Activated T-cell treated with anti-CD3 and anti-CD28 coated beads, Interleukin-2, amount 50 U/mL, for 72 hours (primary cell): ENCODE results near the gene SCARB2. TPM values are rescaled to one million over a fixed set of nuclear protein-coding genes. Genes with fewer than 3 reads are reported as not detected.
"Not testable (repeated sequence)": the region's sequence is repeated elsewhere in the genome, so short reads cannot be mapped to it uniquely, and the experiment has no call there.

Experiments used
- ATAC-seq, 2 donors: fragments of 150-1000 bp; cut with Tn5 transposase; replicated peaks in 1 of 2; 2 replicates each; pipeline ENCODE4 v1.10.0; 2021; ENCODE audit warnings: moderate library complexity in 2 of 2, mild to moderate bottlenecking in 1 of 2
- DNase-seq, 2 donors: peaks; one replicate each; pipeline ENCODE4 v3.0.0; 2021 to 2022; ENCODE audit warnings: mixed read lengths in 1 of 2
- H3K27ac Mint-ChIP-seq: one replicate; pipeline ENCODE4 v1.8.0; 2022; ENCODE audit warnings: mild to moderate bottlenecking, moderate library complexity, mixed read lengths
- H3K27me3 Mint-ChIP-seq: one replicate; pipeline ENCODE4 v1.8.0; 2022; ENCODE audit warnings: low read depth, mixed read lengths
- H3K36me3 Mint-ChIP-seq, 2 donors: one replicate each; pipeline ENCODE4 v1.8.0; 2022; ENCODE audit warnings: mixed read lengths in 2 of 2, mild to moderate bottlenecking in 1 of 2; ENCODE audit not compliant: insufficient read depth in 2 of 2
- H3K4me1 Mint-ChIP-seq: one replicate; pipeline ENCODE4 v1.8.0; 2022; ENCODE audit warnings: low read depth, mixed read lengths
- H3K4me3 Mint-ChIP-seq, 2 donors: one replicate each; pipeline ENCODE4 v1.8.0; 2022; ENCODE audit warnings: mild to moderate bottlenecking in 2 of 2, mixed read lengths in 2 of 2, moderate library complexity in 2 of 2
- H3K9me3 Mint-ChIP-seq, 2 donors: one replicate each; pipeline ENCODE4 v1.8.0; 2022; ENCODE audit warnings: mixed read lengths in 2 of 2
- total RNA-seq, 2 donors: library from RNA; stranded (reverse); gene quantifications; one replicate each; pipeline ENCODE4 v1.2.3, GENCODE V29; 2022

Gene SCARB2, protein sequence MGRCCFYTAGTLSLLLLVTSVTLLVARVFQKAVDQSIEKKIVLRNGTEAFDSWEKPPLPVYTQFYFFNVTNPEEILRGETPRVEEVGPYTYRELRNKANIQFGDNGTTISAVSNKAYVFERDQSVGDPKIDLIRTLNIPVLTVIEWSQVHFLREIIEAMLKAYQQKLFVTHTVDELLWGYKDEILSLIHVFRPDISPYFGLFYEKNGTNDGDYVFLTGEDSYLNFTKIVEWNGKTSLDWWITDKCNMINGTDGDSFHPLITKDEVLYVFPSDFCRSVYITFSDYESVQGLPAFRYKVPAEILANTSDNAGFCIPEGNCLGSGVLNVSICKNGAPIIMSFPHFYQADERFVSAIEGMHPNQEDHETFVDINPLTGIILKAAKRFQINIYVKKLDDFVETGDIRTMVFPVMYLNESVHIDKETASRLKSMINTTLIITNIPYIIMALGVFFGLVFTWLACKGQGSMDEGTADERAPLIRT
- total RNA-seq, result 1 to 10 TPM; 5.1 to 8.1 TPM

DNA sequence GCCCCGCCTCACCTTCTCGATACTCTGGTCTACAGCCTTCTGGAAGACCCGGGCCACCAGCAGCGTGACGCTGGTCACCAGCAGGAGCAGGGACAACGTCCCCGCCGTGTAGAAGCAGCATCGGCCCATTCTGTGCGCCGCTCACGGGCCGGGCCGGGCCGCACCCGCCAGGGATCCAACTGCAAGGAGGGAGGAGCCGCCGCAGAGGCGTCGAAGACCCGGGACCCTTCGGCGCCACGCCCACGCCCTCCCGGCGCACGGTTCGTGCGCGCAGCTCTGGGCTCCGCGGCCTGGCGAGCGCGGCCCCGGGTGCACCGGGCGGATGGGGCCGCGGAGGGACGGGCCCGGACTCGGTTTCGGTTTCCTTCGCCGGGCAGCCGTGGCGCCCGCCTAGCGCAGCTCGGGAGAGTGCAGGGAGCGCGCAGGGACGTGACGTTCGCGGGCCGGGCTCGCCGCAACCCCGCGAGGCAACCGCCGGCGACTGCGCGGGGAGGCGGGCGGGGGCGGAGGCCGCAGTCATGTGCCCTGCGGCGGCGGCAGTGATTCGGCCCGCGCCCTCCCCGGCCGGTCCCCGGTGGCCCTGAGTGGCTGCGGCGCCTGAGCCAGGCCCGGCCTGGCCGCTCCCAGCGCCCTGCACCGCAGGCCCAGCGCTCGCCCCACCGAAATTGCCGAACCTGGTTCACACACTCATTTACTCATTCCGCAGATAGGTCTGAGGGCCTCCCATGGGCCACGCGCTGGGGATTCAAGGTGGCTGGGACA is at the start of gene SCARB2:
SCARB2 (minus strand) TSS at position 410 of the 762 bp plus-strand sequence; CDS start at position 129, 281 bp downstream.
- ATAC-seq, result peak; percentile 79 to 81
- no peaks in the 10 kb centered on the region for H3K27me3 Mint-ChIP-seq
- peaks cover 0 to 3% of the 10 kb centered on the region in 2 donors for H3K36me3 Mint-ChIP-seq
- peaks cover 26% of the 10 kb centered on the region for H3K4me1 Mint-ChIP-seq
- H3K27ac Mint-ChIP-seq, result peak within 1 kb of the TSS; percentile 40
- H3K9me3 Mint-ChIP-seq, result no peaks in the 10 kb centered on the region
- peak within 1 kb of the TSS; percentile 89 to 92 for H3K4me3 Mint-ChIP-seq
- DNase-seq, result peak; percentile 76 to 78

- Mint-ChIP-seq H3K4me1 (no peaks in the 10 kb centered on the region), H3K36me3 (no peaks in the 10 kb centered on the region), H3K27ac (no peak overlapping the region), H3K27me3 (peaks cover 11% of the 10 kb centered on the region), H3K4me3 (no peak overlapping the region), H3K9me3 (no peaks in the 10 kb centered on the region)
- ATAC-seq (no peak), DNase-seq (no peak)
Measured at GRCh38 chr4:76260571-76260970, 46.9 kb upstream of the SCARB2 start.

DNA sequence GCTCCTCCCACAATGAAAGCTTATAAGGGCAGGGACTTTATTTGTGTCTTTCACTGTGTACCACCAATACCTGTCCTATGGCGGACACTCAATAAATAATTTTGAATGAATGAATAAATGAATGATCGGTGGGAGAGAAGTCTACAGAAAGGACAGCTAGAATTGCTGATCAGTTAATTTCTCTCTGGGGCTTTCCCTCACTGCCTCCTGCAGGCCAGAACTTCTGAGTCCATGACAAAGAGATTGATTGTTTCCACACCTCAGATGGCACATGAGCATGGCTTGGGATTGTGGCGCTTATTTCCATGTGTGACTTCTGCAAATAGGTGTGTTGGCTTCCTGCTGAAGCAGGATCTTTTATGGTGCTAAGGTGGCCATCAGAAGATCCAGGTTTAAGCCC is 44.2 kb upstream of the SCARB2 start:
- Mint-ChIP-seq H3K27me3 (peaks cover 33% of the 10 kb centered on the region), H3K4me3 (no peak overlapping the region), H3K4me1 (no peaks in the 10 kb centered on the region), H3K27ac (no peak overlapping the region), H3K9me3 (no peaks in the 10 kb centered on the region), H3K36me3 (no peaks in the 10 kb centered on the region)
- DNase-seq (no peak), ATAC-seq (no peak)

- H3K9me3 Mint-ChIP-seq, result no peaks in the 10 kb centered on the region
Measured at GRCh38 chr4:76256968-76257367, 43.3 kb upstream of the SCARB2 start.

GRCh38 chr4:76256032-76256431 is 42.4 kb upstream of the SCARB2 start:
- ATAC-seq, result no peak
- Mint-ChIP-seq H3K4me3 (no peak overlapping the region), H3K4me1 (peaks cover 5% of the 10 kb centered on the region), H3K9me3 (no peaks in the 10 kb centered on the region), H3K27ac (no peak overlapping the region), H3K27me3 (peaks cover 44% of the 10 kb centered on the region), H3K36me3 (no peaks in the 10 kb centered on the region)
- DNase-seq, result no peak

More at GRCh38 chr4:76256968-76257367, 43.3 kb upstream of the SCARB2 start:
- ATAC-seq (no peak), DNase-seq (no peak)
- Mint-ChIP-seq H3K27me3 (peaks cover 42% of the 10 kb centered on the region), H3K27ac (no peak overlapping the region), H3K4me3 (no peak overlapping the region), H3K4me1 (no peaks in the 10 kb centered on the region), H3K36me3 (no peaks in the 10 kb centered on the region)

DNA sequence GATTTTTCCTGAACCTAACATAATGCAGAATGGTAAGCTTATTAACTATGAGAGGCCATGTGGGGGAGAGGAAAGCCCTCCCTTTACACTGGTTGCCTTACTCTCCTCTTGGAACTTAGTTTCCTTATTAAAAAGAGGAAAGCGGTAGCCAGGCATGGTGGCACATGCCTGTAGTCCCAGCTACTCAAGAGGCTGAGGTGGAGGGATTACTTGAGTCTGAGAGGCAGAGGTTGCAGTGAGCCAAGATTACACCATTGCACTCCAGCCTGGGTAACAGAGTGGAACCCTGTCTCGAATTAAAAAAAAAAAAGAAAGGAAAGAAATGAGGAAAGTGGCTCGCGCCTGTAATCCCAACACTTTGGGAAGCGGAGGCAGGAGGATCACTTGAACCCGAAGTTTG is 39.9 kb upstream of the SCARB2 start:
- H3K27ac Mint-ChIP-seq, result no peak overlapping the region
- no peaks in the 10 kb centered on the region for H3K9me3 Mint-ChIP-seq
- H3K4me1 Mint-ChIP-seq, result peaks cover 8% of the 10 kb centered on the region
- no peak overlapping the region for H3K4me3 Mint-ChIP-seq
- H3K36me3 Mint-ChIP-seq, result no peaks in the 10 kb centered on the region
- H3K27me3 Mint-ChIP-seq, result peaks cover 63% of the 10 kb centered on the region
- no peak for DNase-seq
- ATAC-seq, result no peak

- peaks cover 8% of the 10 kb centered on the region for H3K4me1 Mint-ChIP-seq
- no peaks in the 10 kb centered on the region for H3K9me3 Mint-ChIP-seq
- peaks cover 67% of the 10 kb centered on the region for H3K27me3 Mint-ChIP-seq
- no peaks in the 10 kb centered on the region for H3K36me3 Mint-ChIP-seq
- H3K4me3 Mint-ChIP-seq, result peak overlapping the region; percentile 42 to 66
- no peak for ATAC-seq
- DNase-seq, result no peak
- no peak overlapping the region for H3K27ac Mint-ChIP-seq
Measured at GRCh38 chr4:76252271-76252653, 38.6 kb upstream of the SCARB2 start.

DNA sequence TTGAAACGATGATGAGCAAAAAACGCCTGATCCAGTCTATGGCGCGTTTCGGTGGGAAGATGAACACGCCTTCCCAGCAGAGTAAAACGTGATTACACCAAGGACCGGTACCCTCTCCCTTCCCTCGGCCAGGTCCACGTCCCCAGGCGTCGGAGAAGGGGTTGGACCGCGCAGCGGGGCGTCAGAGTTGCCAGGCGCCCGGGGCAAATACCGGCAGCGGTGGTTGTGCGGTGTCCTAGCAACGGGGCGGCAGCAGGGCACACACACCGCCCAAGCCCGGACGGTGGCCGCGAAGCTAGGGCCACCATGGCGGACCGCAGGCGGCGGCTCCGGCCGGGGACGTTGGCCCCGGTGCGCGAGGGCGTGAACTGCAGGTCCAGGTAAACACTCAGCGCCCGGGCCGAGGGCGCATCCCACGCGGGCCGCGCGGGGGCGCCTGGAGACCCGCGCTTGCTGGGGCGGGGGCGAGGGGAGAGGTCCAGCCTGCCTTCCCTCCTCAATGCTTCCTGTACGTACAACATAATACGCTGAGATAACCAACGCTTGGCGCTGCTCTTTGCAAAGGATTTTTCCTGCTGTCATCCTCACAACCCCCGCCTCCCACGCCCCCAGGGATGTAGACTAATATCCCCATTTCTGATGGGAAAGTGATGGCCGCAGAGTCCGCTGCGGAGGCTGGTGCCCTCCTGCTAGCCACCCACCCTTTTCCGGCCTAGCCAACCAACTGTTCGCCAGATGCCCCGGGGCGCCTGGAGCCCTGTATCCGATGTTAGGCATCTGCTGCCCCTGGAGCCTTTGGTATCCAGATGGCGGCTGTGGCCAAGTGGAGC is 38.0 kb upstream of the SCARB2 start, which contains the start of gene FAM47E:
FAM47E (plus strand) TSS at position 281 of the 830 bp plus-strand sequence; CDS start at position 307, 26 bp downstream.
- Mint-ChIP-seq H3K4me3 (peak within 1 kb of the TSS; percentile 83 to 95), H3K27ac (no peak within 1 kb of the TSS), H3K27me3 (peaks cover 67% of the 10 kb centered on the region), H3K4me1 (peaks cover 8% of the 10 kb centered on the region), H3K36me3 (no peaks in the 10 kb centered on the region), H3K9me3 (no peaks in the 10 kb centered on the region)
- DNase-seq, result peak; percentile 44 to 56
- ATAC-seq, result peak; percentile 89 to 91

DNA sequence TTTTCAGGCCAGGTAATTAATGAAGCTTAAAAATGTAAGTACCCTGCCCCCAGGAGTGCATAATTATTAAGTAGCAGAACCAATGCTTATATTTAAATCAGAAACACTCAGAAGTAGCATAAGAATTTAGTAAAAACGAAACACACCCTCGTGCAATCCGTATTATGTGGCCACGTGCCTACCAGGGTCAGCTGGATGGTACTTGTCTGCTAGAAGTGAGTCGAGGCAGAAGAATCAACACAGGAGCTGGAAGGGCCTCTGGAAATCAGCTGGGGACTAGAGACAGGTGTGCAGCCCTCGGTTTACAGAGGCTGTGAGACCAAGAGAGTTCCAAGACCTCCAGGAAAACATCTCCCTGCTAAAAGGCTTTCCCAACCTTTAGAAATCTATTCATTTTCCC is 37.3 kb upstream of the SCARB2 start:
- peak in 1 of 2 donors; percentile 59 for ATAC-seq

GRCh38 chr4:76246852-76247251 is 33.2 kb upstream of the SCARB2 start:
- H3K4me3 Mint-ChIP-seq, result no peak overlapping the region
- no peak overlapping the region for H3K27ac Mint-ChIP-seq
- H3K27me3 Mint-ChIP-seq, result peaks cover 56% of the 10 kb centered on the region
- DNase-seq (no peak), ATAC-seq (no peak)
- H3K4me1 Mint-ChIP-seq, result peaks cover 8% of the 10 kb centered on the region
- H3K36me3 Mint-ChIP-seq, result no peaks in the 10 kb centered on the region
- peaks cover 0 to 2% of the 10 kb centered on the region in 2 donors for H3K9me3 Mint-ChIP-seq

More for the DNA sequence above, 37.3 kb upstream of the SCARB2 start:
- peak overlapping the region; percentile 83 to 95 for H3K4me3 Mint-ChIP-seq
- H3K27me3 Mint-ChIP-seq, result peaks cover 67% of the 10 kb centered on the region
- H3K9me3 Mint-ChIP-seq, result no peaks in the 10 kb centered on the region
- H3K36me3 Mint-ChIP-seq, result no peaks in the 10 kb centered on the region
- peaks cover 8% of the 10 kb centered on the region for H3K4me1 Mint-ChIP-seq
- no peak overlapping the region for H3K27ac Mint-ChIP-seq
- no peak for DNase-seq

DNA sequence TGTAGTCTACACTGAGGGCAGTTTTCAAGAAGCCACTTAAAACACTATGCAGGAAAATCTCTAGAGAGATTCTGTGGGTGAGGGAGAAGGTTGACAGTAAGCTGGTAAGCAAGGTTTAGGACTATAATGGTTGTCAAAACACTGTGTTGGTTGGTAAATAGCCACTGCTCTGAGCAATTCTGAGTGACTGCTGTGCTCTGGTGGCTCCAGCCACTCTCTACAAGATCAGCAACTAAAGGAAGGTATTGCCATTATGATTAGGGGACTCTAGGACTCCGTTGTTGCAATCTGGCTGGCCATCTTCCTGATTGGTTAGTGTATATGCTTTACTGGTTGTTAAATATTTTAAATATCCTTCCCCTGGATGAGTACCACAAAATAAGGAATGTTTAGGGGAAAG is 32.4 kb upstream of the SCARB2 start:
- DNase-seq (no peak), ATAC-seq (no peak)
- Mint-ChIP-seq H3K4me1 (peaks cover 3% of the 10 kb centered on the region), H3K27ac (no peak overlapping the region), H3K36me3 (peaks cover 0 to 1% of the 10 kb centered on the region in 2 donors), H3K4me3 (no peak overlapping the region), H3K9me3 (peaks cover under 1 to 2% of the 10 kb centered on the region in 2 donors), H3K27me3 (peaks cover 50% of the 10 kb centered on the region)

DNA sequence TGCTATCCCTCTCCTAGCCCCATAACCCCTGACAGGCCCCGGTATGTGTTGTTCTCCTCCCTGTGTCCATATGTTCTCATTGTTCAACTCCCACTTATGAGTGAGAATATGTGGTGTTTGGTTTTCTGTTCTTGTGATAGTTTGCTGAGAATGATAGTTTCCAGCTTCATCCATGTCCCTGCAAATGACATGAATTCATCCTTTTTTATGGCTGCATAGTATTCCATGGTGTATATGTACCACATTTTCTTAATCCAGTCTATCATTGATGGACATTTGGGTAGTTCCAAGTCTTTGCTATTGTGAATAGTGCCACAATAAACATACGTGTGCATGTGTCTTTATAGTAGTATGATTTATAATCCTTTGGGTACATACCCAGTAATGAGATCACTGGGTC is 30.3 kb upstream of the SCARB2 start:
- not testable (repeated sequence) for ATAC-seq

More for the DNA sequence above, 30.3 kb upstream of the SCARB2 start:
- Mint-ChIP-seq H3K27me3 (peaks cover 34% of the 10 kb centered on the region), H3K9me3 (peaks cover 9 to 13% of the 10 kb centered on the region in 2 donors), H3K36me3 (peaks cover 4 to 10% of the 10 kb centered on the region in 2 donors)
- DNase-seq, H3K27ac Mint-ChIP-seq, H3K4me1 Mint-ChIP-seq, H3K4me3 Mint-ChIP-seq: not testable (repeated sequence)
